CD8-positive, alpha-beta memory T cell (primary cell): ENCODE results near the gene CTH. TPM values are rescaled to one million over a fixed set of nuclear protein-coding genes. Genes with fewer than 3 reads are reported as not detected.
"Not testable (repeated sequence)": the region's sequence is repeated elsewhere in the genome, so short reads cannot be mapped to it uniquely, and the experiment has no call there.

Source experiments
- CTCF ChIA-PET: fragments of 350-600 bp; sonication (Branson Sonifier 250); formaldehyde crosslinking; loops from one replicate; lab custom pipeline; 2021; ENCODE audit warnings: antibody characterized with exemption; lab: Charles Lee
- POLR2A ChIA-PET: fragments of 350-600 bp; sonication (Branson Sonifier 250); formaldehyde crosslinking; loops from one replicate; lab custom pipeline; 2021; ENCODE audit warnings: antibody characterized with exemption; lab: Charles Lee
- DNase-seq, 5 donors: peaks; one replicate each; pipeline versions ENCODE4 v3.0.0 to v3.0.0-alpha.2; 2020 to 2022; ENCODE audit warnings: mixed read lengths in 1 of 5
- H3K27ac ChIP-seq: one replicate; pipeline ENCODE4 v1.7.0; 2013; ENCODE audit warnings: low read depth, mild to moderate bottlenecking, low read length, moderate library complexity
- H3K27me3 ChIP-seq: 2 replicates; pipeline ENCODE4 v1.7.0; 2013; ENCODE audit warnings: low read length, mild to moderate bottlenecking; ENCODE audit not compliant: insufficient read depth, poor library complexity, severe bottlenecking
- H3K36me3 ChIP-seq: 2 replicates; pipeline ENCODE4 v1.7.0; 2013; ENCODE audit warnings: mild to moderate bottlenecking, low read length, moderate library complexity; ENCODE audit not compliant: insufficient read depth
- H3K4me1 ChIP-seq: 2 replicates; pipeline ENCODE4 v1.7.0; 2013; ENCODE audit warnings: mild to moderate bottlenecking, low read length, moderate library complexity; ENCODE audit not compliant: insufficient read depth
- H3K4me3 ChIP-seq: 2 replicates; pipeline ENCODE4 v1.7.0; 2013; ENCODE audit warnings: mild to moderate bottlenecking, low read length
- H3K9me3 ChIP-seq: 2 replicates; pipeline ENCODE4 v1.7.0; 2013; ENCODE audit warnings: mild to moderate bottlenecking, low read length
- H3K27ac Mint-ChIP-seq, 8 donors: one replicate each; pipeline ENCODE4 v1.8.0; 2020 to 2021; ENCODE audit warnings: mixed read lengths in 8 of 8, mild to moderate bottlenecking in 6 of 8, inconsistent platforms in 3 of 8, moderate library complexity in 3 of 8
- H3K27me3 Mint-ChIP-seq, 2 donors: one replicate each; pipeline ENCODE4 v1.8.0; 2020 to 2021; ENCODE audit warnings: mixed read lengths in 2 of 2, mild to moderate bottlenecking in 1 of 2, moderate library complexity in 1 of 2
- H3K36me3 Mint-ChIP-seq, 3 donors: one replicate each; pipeline ENCODE4 v1.8.0; 2020 to 2021; ENCODE audit warnings: mixed read lengths in 3 of 3, inconsistent platforms in 1 of 3, mild to moderate bottlenecking in 1 of 3
- H3K4me1 Mint-ChIP-seq, 3 donors: one replicate each; pipeline ENCODE4 v1.8.0; 2020 to 2021; ENCODE audit warnings: mixed read lengths in 3 of 3, inconsistent platforms in 1 of 3, mild to moderate bottlenecking in 1 of 3
- H3K4me3 Mint-ChIP-seq, 7 donors: one replicate each; pipeline ENCODE4 v1.8.0; 2020 to 2021; ENCODE audit warnings: mixed read lengths in 7 of 7, mild to moderate bottlenecking in 6 of 7, moderate library complexity in 4 of 7, inconsistent platforms in 2 of 7
- H3K9me3 Mint-ChIP-seq, 5 donors: one replicate each; pipeline ENCODE4 v1.8.0; 2020 to 2022; ENCODE audit warnings: mixed read lengths in 5 of 5, mild to moderate bottlenecking in 3 of 5, moderate library complexity in 2 of 5, inconsistent platforms in 1 of 5
- polyA plus RNA-seq: library from polyadenylated mRNA; unstranded; fragments of 300-500 nt; fragmentation: Illumina TruSeq; gene quantifications from one replicate; pipeline ENCODE4 v1.2.3, GENCODE V29; 2021
- total RNA-seq, 2 experiments: library from RNA; stranded (reverse); gene quantifications; one replicate each; pipeline ENCODE4 v1.2.3, GENCODE V29; 2021

Gene CTH
- total and polyA plus RNA-seq, 3 experiments from 2014 or later, result 2.5 to 9.5 (median 9.0) TPM

- H3K4me1 Mint-ChIP-seq, POLR2A ChIA-PET, H3K4me3 Mint-ChIP-seq, H3K36me3 Mint-ChIP-seq, H3K9me3 Mint-ChIP-seq, H3K9me3 ChIP-seq, CTCF ChIA-PET, H3K27me3 Mint-ChIP-seq, H3K4me3 ChIP-seq, H3K27me3 ChIP-seq, H3K27ac ChIP-seq, H3K4me1 ChIP-seq, H3K36me3 ChIP-seq, DNase-seq: not testable (repeated sequence)
- H3K27ac Mint-ChIP-seq, result peak overlapping the region in 1 of 8 donors; percentile 17
Observed at GRCh38 chr1:70373580-70373979, 37.5 kb upstream of the CTH start.

GRCh38 chr1:70376196-70376595, 34.9 kb upstream of the CTH start:
- no peak overlapping the region for H3K4me3 ChIP-seq
- no peaks in the 10 kb centered on the region for H3K36me3 ChIP-seq
- no peaks in the 10 kb centered on the region for H3K27me3 ChIP-seq
- H3K36me3 Mint-ChIP-seq, result no peaks in the 10 kb centered on the region
- no peak overlapping the region for H3K4me3 Mint-ChIP-seq
- no peaks in the 10 kb centered on the region for H3K4me1 ChIP-seq
- no peaks in the 10 kb centered on the region for H3K9me3 Mint-ChIP-seq
- H3K27ac Mint-ChIP-seq, result peak overlapping the region in 1 of 8 donors; percentile 76
- ChIA-PET POLR2A (no interaction called here), CTCF (no interaction called here)
- no peak for DNase-seq
- H3K27ac ChIP-seq, result no peak overlapping the region
- H3K4me1 Mint-ChIP-seq, result no peaks in the 10 kb centered on the region
- peaks cover 0 to 3% of the 10 kb centered on the region in 2 donors for H3K27me3 Mint-ChIP-seq
- H3K9me3 ChIP-seq, result no peaks in the 10 kb centered on the region

GRCh38 chr1:70382682-70383081, 28.4 kb upstream of the CTH start:
- Mint-ChIP-seq H3K27me3 (peaks cover 6 to 27% of the 10 kb centered on the region in 2 donors), H3K9me3 (no peaks in the 10 kb centered on the region), H3K36me3 (no peaks in the 10 kb centered on the region), H3K27ac (no peak overlapping the region), H3K4me3 (no peak overlapping the region), H3K4me1 (no peaks in the 10 kb centered on the region)
- no peak overlapping the region for H3K27ac ChIP-seq
- no peaks in the 10 kb centered on the region for H3K4me1 ChIP-seq
- H3K27me3 ChIP-seq, result no peaks in the 10 kb centered on the region
- H3K9me3 ChIP-seq, result no peaks in the 10 kb centered on the region
- no peak overlapping the region for H3K4me3 ChIP-seq
- no peak for DNase-seq
- no peaks in the 10 kb centered on the region for H3K36me3 ChIP-seq
- POLR2A ChIA-PET, result no interaction called here
- CTCF ChIA-PET, result no interaction called here

- ChIA-PET CTCF (no interaction called here), POLR2A (no interaction called here)
- Mint-ChIP-seq H3K27ac (no peak overlapping the region), H3K4me3 (no peak overlapping the region), H3K27me3 (peaks cover 13 to 27% of the 10 kb centered on the region in 2 donors), H3K4me1 (no peaks in the 10 kb centered on the region), H3K36me3 (no peaks in the 10 kb centered on the region), H3K9me3 (no peaks in the 10 kb centered on the region)
- Histone ChIP-seq H3K27ac (no peak overlapping the region), H3K4me1 (no peaks in the 10 kb centered on the region), H3K36me3 (no peaks in the 10 kb centered on the region), H3K27me3 (no peaks in the 10 kb centered on the region), H3K9me3 (no peaks in the 10 kb centered on the region), H3K4me3 (no peak overlapping the region)
- DNase-seq, result no peak
Observed at GRCh38 chr1:70383483-70383882, 27.6 kb upstream of the CTH start.

- CTCF ChIA-PET, result no interaction called here
- H3K27me3 Mint-ChIP-seq, result peaks cover 13 to 31% of the 10 kb centered on the region in 2 donors
- no peaks in the 10 kb centered on the region for H3K9me3 Mint-ChIP-seq
- H3K9me3 ChIP-seq, result no peaks in the 10 kb centered on the region
- no peak overlapping the region for H3K4me3 ChIP-seq
- H3K4me1 Mint-ChIP-seq, result no peaks in the 10 kb centered on the region
- H3K36me3 Mint-ChIP-seq, result no peaks in the 10 kb centered on the region
- no peaks in the 10 kb centered on the region for H3K27me3 ChIP-seq
- no peaks in the 10 kb centered on the region for H3K4me1 ChIP-seq
- H3K27ac ChIP-seq, result no peak overlapping the region
- no peaks in the 10 kb centered on the region for H3K36me3 ChIP-seq
- no peak for DNase-seq
- H3K27ac Mint-ChIP-seq, result no peak overlapping the region
- H3K4me3 Mint-ChIP-seq, result no peak overlapping the region
- POLR2A ChIA-PET, result no interaction called here
Observed at GRCh38 chr1:70384542-70384941, 26.5 kb upstream of the CTH start.

GRCh38 chr1:70385477-70385876, 25.6 kb upstream of the CTH start:
- DNase-seq, result no peak
- H3K9me3 Mint-ChIP-seq, result no peaks in the 10 kb centered on the region

GRCh38 chr1:70386121-70386520, 24.9 kb upstream of the CTH start:
- Histone ChIP-seq H3K27ac (no peak overlapping the region), H3K4me3 (no peak overlapping the region), H3K9me3 (no peaks in the 10 kb centered on the region), H3K36me3 (no peaks in the 10 kb centered on the region), H3K27me3 (no peaks in the 10 kb centered on the region), H3K4me1 (no peaks in the 10 kb centered on the region)
- Mint-ChIP-seq H3K4me3 (no peak overlapping the region), H3K9me3 (no peaks in the 10 kb centered on the region), H3K27ac (no peak overlapping the region), H3K27me3 (peaks cover 18 to 34% of the 10 kb centered on the region in 2 donors), H3K36me3 (no peaks in the 10 kb centered on the region), H3K4me1 (no peaks in the 10 kb centered on the region)
- CTCF ChIA-PET, result no interaction called here
- POLR2A ChIA-PET, result no interaction called here
- DNase-seq, result no peak

More at GRCh38 chr1:70385477-70385876, 25.6 kb upstream of the CTH start:
- H3K27me3 Mint-ChIP-seq, result peaks cover 17 to 34% of the 10 kb centered on the region in 2 donors
- Histone ChIP-seq H3K27me3 (no peaks in the 10 kb centered on the region), H3K36me3 (no peaks in the 10 kb centered on the region), H3K4me1 (no peaks in the 10 kb centered on the region), H3K27ac (no peak overlapping the region), H3K9me3 (no peaks in the 10 kb centered on the region), H3K4me3 (no peak overlapping the region)
- no peak overlapping the region for H3K4me3 Mint-ChIP-seq
- no peak overlapping the region for H3K27ac Mint-ChIP-seq
- no peaks in the 10 kb centered on the region for H3K36me3 Mint-ChIP-seq
- ChIA-PET POLR2A (no interaction called here), CTCF (no interaction called here)
- H3K4me1 Mint-ChIP-seq, result no peaks in the 10 kb centered on the region

- Histone ChIP-seq H3K27ac (no peak overlapping the region), H3K4me1 (no peaks in the 10 kb centered on the region), H3K27me3 (no peaks in the 10 kb centered on the region), H3K9me3 (no peaks in the 10 kb centered on the region), H3K36me3 (no peaks in the 10 kb centered on the region), H3K4me3 (no peak overlapping the region)
- ChIA-PET POLR2A (no interaction called here), CTCF (no interaction called here)
- no peak for DNase-seq
- Mint-ChIP-seq H3K36me3 (no peaks in the 10 kb centered on the region), H3K9me3 (no peaks in the 10 kb centered on the region), H3K27ac (no peak overlapping the region), H3K4me1 (no peaks in the 10 kb centered on the region), H3K4me3 (no peak overlapping the region), H3K27me3 (peaks cover 18 to 28% of the 10 kb centered on the region in 2 donors)
Observed at GRCh38 chr1:70387507-70387906, 23.6 kb upstream of the CTH start.

- Mint-ChIP-seq H3K36me3 (no peaks in the 10 kb centered on the region), H3K27ac (no peak overlapping the region), H3K4me1 (no peaks in the 10 kb centered on the region), H3K27me3 (peaks cover 14 to 18% of the 10 kb centered on the region in 2 donors), H3K9me3 (peaks cover 0 to 2% (median 0%) of the 10 kb centered on the region in 5 donors), H3K4me3 (no peak overlapping the region)
- DNase-seq, result no peak
- POLR2A ChIA-PET, result no interaction called here
- Histone ChIP-seq H3K27me3 (no peaks in the 10 kb centered on the region), H3K4me3 (no peak overlapping the region), H3K36me3 (no peaks in the 10 kb centered on the region), H3K27ac (no peak overlapping the region), H3K9me3 (no peaks in the 10 kb centered on the region), H3K4me1 (no peaks in the 10 kb centered on the region)
- CTCF ChIA-PET, result no interaction called here
Observed at GRCh38 chr1:70392626-70393025, 18.4 kb upstream of the CTH start.
